T follicular helper cell (primary cell): ENCODE measurements around the gene RER1.

Experiments used
- DNase-seq: peaks from one replicate; pipeline ENCODE4 v3.0.0-alpha.2; 2020; ENCODE audit warnings: low read depth

RER1 gene

GRCh38 chr1:2389644-2390043 lies 2.0 kb upstream of the RER1 start:
- no peak for DNase-seq

DNA sequence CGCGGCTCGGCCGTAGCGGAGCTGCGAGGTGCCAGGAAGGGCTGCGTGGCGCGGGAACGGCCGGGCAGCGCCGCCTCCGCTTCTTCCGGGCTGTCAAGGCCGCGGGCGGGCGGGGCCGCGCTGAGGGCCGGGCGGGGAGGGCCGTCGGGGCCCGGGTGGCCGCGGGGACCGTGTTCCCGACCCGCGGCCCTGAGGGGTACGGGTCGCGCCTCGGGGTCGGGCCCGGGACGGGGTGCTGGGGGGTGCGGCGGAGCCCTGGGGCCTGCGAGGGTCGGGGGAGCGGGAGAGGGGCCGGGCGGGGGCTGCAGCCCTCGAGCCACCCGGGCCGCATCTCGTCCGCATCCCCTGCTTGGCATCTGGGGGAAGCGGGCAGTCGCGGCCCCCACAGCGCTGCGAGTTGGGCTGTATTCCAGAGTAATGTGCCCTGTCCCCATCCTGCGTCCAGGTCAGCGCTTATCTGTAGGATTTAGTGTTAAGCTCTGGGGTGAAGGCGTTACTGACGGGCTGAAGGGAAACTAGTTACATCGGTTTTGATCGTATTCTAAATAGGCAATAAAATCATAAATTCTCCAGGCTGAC lies 379 bp downstream of the RER1 start:
- DNase-seq: no peak

- no peak for DNase-seq
Observed at GRCh38 chr1:2392686-2393085, 1.0 kb downstream of the RER1 start.

- no peak for DNase-seq
Observed at GRCh38 chr1:2393471-2393877, 1.8 kb downstream of the RER1 start.

GRCh38 chr1:2394220-2394619 lies 2.6 kb downstream of the RER1 start:
- DNase-seq: no peak

DNA sequence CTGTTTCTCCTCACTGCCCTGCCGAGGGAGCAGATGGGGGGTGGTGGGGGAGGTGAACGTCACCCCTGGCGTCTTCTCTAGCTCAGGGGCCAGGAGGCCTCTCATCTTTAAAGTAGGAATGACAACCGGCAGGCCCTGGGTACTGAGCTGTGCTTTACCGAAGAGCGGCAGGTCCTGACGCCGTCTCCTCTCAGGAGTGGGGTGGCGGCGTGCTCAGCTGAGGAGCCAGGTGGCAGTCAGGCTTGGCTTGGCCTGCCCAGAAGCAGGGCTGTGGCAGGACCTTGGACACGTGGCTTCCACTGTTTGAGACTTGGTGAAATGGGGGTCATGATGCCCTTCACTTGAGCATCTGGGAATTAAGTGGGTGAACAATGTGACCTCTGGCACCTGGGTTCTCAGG lies 3.1 kb downstream of the RER1 start:
- DNase-seq: no peak

DNA sequence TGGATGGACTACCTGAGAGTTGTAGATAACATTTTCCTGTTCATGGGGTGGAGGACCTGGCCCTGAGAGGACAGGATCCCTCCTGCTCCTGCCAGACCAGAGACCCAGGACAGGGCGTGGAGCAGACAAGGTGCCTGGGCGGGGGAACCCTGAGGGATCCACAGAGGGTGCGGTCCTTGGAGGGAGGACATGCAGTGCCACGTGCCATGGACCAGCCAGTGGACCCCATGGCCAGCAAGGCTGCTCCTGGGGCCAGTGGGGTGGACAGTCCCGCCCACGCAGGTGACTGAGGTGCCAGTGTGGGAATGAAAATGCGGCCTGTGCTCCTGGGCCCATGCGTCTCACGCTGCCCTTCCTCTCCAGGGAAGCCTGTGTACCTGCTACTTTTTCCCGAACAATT lies 3.6 kb downstream of the RER1 start:
- no peak for DNase-seq

GRCh38 chr1:2396059-2396458 lies 4.4 kb downstream of the RER1 start:
- no peak for DNase-seq

DNA sequence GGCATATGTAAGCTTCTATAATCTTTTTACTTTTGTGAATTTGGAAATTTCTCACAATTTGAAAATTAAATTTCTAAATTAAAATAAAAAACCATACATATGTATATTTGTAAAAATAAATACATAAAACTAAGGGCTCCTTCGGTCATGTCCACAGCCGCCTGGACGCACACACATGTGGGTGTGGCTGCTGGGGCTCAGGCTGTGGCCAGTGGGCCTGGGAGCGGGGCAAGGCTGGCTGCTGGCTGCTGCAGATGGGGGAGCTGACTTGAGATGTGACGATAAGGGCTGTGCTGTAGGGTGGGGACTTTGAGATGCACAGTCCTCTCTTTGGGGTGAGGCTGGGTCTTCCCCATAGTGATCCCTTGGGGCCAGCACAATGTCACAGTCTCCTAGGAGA lies 4.8 kb downstream of the RER1 start:
- DNase-seq: no peak

- DNase-seq: no peak
Observed at GRCh38 chr1:2397007-2397679, 5.5 kb downstream of the RER1 start.

DNA sequence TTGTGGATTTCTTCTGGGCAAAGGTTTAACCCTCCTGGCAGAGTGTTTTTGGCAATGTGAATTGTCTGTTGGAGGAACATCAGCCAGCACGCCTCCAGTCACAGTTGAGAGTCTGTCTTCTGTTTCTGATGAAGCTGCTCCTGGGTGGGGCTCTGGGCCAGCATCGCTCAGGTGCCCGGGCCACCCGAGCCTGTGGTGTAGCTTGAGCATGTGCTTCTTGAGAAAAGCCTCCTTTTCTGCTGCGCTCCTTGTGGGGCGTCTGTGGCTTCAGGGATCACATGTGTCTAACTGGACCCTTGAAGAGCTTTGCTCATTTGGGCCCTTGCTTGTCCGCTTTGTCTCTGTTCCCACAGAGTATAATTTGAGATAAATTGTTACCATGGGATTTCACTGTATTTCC lies 7.2 kb downstream of the RER1 start:
- DNase-seq: no peak

DNA sequence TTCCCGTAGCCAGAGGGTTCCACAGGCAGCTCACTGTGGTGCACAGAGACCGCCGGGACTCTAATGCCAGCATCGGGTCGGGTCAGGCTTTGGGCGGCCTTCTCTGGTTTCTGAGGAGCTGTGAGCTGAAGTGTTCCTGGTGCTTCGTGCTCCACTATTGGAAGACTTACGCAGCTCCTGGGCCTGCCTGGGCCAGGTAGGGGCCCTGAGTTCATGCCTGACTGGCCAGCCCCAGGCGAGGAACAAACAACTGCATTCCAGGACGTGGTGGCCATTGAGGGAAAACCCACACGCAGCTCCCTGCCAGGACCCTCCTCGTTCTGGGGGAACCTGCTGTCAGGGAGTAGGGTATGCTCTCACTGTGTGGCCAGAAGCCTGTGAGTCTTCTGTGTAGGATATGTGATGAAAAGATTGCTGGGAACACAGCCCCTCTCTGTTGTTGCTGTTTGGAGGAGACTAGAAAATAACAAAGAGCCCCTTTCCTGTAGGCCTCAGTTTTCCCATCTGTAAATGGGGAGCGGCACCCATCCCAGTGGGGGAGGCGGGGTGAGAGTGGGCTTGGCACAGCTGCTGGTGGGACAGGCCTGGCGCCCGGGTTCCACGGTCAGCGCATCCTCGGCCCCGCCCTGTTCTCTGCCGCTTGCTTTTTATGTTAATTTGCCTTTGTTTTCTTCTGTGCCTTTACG lies 8.4 kb downstream of the RER1 start:
- DNase-seq: no peak

GRCh38 chr1:2400576-2400909 lies 8.9 kb downstream of the RER1 start:
- no peak for DNase-seq

- no peak for DNase-seq
Observed at GRCh38 chr1:2400950-2401649, 9.5 kb downstream of the RER1 start.

GRCh38 chr1:2402420-2402819 lies 10.8 kb downstream of the RER1 start:
- DNase-seq: no peak

GRCh38 chr1:2403273-2403672 lies 11.6 kb downstream of the RER1 start:
- DNase-seq: no peak

DNA sequence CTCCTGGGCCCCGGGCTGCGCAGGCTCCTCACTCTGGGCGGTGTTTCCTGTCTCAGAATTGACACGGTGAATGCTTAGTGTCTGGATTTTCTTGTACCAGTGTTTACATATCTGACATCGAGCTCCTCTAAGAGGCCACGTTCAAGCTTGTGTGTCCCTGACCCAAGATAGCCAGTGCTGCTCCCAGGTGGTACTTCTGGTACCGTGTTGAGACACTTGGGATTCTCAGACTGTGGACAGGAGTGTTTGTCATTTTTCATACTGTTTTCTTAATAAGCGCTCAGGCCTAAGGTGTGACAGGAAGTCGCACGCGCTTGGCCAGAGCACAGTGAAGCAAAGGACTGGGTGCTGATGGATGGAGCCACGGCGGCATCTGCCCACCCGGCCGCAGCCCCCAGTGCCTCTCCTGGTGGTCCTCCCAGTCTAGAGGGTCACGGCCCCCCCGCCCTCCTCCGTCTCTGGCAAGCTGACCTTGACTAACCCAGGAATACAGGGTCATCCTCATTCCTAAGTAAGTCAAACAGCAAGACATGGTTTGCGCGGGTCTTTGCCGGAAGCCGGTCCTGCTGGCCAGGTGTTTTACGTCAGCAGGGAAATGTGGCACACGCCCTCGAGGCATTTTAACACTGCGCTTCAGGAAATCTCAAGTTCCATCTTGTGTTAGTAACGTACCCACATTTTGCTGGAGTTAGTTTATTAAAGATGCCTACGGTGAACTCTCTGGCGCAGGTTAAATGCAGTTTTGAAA lies 12.7 kb downstream of the RER1 start:
- DNase-seq: no peak

DNA sequence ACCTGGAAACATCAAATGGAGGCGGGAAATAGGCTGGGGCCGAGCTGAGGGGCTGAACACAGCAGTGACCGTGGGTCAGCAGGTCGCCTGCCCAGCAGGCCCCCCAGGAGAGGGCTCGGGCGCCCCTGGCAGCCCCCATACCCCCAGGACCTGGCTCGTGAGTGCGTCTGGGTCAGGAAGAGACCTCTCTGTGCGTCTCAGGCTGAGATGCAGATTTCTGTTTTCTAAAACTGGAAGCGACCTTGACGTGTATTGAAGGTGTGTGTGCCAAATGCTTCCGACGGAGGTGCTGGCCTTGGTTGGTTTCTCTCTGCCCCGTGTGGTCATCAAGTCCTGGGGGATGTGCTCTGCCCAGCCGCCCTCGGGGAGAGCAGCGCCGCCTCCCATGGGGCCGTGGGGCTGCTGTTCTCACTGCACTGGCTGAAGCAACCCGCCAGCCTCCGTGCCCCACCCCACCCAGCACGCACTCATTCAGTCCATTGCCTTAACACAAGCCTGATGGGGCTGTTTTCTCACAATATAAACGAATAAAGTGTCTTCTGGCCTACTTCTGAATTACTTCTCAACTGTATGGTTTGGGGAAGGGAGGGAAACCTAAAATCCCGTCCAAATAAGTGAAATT lies 13.4 kb downstream of the RER1 start:
- DNase-seq: no peak

DNA sequence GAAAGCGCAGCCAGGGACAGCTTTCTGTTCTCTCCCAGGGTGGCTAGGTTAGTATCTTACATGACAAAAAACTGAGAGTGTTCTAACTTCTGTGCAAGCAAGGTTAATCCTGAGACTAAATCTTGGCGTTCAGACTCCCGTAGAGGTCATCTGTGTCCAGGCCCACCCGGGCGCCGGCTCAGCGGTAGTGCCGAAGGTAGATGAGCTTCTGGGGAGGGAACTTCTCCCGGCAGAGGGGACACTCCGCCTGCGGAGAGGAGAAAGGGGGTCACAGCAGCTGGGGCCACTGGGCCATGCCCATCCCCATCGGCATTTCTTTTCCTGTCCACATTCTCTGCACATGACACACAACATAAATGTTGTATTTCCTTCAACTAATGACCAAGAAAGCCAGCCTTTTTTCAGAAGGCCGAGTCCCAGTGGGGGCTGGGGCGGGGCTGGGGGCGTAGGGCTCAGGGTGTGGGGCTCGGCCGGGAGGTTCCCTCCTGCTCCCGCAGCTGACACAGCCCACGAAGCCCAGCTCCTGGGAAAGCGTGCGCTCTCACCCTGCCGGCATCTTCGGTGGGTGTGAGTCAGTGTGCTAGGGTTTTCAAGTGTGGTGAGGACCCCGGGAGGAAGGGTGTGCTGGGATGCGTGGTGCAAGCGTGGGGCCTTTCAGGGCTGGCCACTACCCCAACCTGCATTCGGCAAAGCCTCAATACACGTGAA lies 14.1 kb downstream of the RER1 start:
- DNase-seq: no peak

GRCh38 chr1:2406451-2407041 lies 14.9 kb downstream of the RER1 start:
- no peak for DNase-seq
